HL-60 (cell line): ENCODE results near the gene COL20A1.
A peak's percentile ranks its signal among the peaks of the same experiment; 100 is the strongest.

ENCODE experiments used
- CTCF ChIP-seq: IDR thresholded peaks from one replicate; pipeline ENCODE4 v1.5.1; 2011; ENCODE audit warnings: low read length, control low read depth, inconsistent platforms; ENCODE audit not compliant: insufficient read depth
- POLR2AphosphoS5 ChIP-seq: IDR thresholded peaks from 2 replicates; pipeline ENCODE4 v1.6.1; 2012; ENCODE audit warnings: low read depth
- REST ChIP-seq: IDR thresholded peaks from 2 replicates; pipeline ENCODE4 v1.6.1; 2012; ENCODE audit warnings: low read depth; ENCODE audit not compliant: insufficient replicate concordance
- SPI1 ChIP-seq: IDR thresholded peaks from 2 replicates; pipeline ENCODE4 v1.6.1; 2012; ENCODE audit warnings: low read depth, mild to moderate bottlenecking, borderline replicate concordance

GRCh38 chr20:63272105-63273058 lies 20.6 kb upstream of the COL20A1 start, which contains the start of gene ARFGAP1:
- TF ChIP-seq CTCF (no peak), SPI1 (peak; percentile 18; the same call in 1 of the 2 replicates), REST (no peak), POLR2AphosphoS5 (peak; percentile 55; the same call in 1 of the 2 replicates)
